Limb (tissue), 2 donors: ENCODE data around the gene PGRMC2.

Experiments used
- DNase-seq, 2 donors: peaks; one replicate each; pipeline ENCODE4 v3.0.0-alpha.2; 2016; ENCODE audit errors: extremely low spot score in 2 of 2

PGRMC2 gene, protein sequence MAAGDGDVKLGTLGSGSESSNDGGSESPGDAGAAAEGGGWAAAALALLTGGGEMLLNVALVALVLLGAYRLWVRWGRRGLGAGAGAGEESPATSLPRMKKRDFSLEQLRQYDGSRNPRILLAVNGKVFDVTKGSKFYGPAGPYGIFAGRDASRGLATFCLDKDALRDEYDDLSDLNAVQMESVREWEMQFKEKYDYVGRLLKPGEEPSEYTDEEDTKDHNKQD

GRCh38 chr4:128287141-128287870 lies at the start of gene PGRMC2:
PGRMC2 (minus strand) TSS chr4:128287813; CDS start chr4:128287790, 23 bp downstream.
- DNase-seq: peak in 1 of 2 donors; percentile 30

- DNase-seq: no peak
Observed at GRCh38 chr4:128335541-128335940, 47.9 kb upstream of the PGRMC2 start.

- no peak for DNase-seq
Observed at GRCh38 chr4:128334256-128334655, 46.6 kb upstream of the PGRMC2 start.

GRCh38 chr4:128333309-128334018 lies 45.9 kb upstream of the PGRMC2 start:
- DNase-seq: no peak

DNA sequence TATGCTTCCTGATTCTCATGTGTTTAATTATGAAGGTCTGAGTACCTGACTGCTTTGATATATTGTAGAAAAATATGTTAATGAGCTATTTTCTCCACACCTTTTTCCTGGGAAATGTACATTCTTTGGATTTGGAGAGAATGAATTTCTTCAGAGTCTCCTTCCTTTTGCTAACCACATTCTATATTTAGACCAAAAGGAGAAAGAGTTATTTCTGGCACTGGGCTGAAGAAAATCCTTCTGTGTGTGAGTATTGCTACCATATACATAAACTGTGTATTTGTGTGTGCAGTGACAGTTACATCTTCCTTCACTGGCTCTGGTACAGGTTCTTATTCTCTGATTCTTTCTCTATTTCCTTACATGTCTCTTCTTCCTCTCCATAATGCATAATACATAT lies 44.5 kb upstream of the PGRMC2 start:
- no peak for DNase-seq

- DNase-seq: no peak
Observed at GRCh38 chr4:128329638-128330037, 42.0 kb upstream of the PGRMC2 start.

DNA sequence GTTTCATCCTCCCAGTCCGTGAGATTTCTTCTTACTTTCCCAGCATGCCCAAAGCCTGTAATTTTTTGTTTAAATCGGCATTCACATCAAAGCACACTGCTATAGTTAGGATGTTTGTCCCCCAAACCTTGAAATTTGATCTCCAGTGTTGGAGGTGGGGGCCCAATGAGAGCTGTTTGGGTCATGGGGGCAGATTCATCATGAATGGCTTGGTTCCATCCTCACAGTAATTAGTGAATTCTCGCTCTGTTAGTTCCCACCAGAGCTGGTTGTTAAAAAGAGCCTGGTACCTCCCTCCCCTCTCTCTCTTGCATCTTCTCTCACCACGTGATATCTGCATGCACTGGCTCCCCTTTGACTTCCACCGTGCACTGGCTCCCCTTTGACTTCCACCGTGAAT lies 40.5 kb upstream of the PGRMC2 start:
- no peak for DNase-seq

DNA sequence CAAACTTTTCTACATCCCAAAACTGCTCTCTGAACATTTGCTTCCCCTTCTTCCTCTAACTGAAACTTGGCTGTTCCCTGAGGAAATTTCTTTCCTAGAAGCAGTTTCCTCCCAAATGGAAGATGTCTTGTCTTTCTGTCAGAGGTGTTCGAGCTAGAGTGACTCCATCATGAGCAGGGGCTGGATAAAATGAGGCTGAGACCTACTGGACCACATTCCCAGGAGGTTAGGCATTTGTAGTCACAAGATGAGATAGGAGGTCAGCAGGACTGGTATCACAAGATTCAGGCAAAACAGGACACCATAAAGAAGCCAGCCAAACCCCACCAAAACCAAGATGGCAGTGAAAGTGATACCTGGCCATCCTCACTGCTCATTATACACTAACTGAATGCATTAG lies 35.8 kb upstream of the PGRMC2 start:
- DNase-seq: no peak

- DNase-seq: no peak
Observed at GRCh38 chr4:128322986-128323385, 35.4 kb upstream of the PGRMC2 start.

GRCh38 chr4:128322311-128322710 lies 34.7 kb upstream of the PGRMC2 start:
- DNase-seq: no peak

GRCh38 chr4:128320656-128321055 lies 33.0 kb upstream of the PGRMC2 start:
- DNase-seq: no peak

DNA sequence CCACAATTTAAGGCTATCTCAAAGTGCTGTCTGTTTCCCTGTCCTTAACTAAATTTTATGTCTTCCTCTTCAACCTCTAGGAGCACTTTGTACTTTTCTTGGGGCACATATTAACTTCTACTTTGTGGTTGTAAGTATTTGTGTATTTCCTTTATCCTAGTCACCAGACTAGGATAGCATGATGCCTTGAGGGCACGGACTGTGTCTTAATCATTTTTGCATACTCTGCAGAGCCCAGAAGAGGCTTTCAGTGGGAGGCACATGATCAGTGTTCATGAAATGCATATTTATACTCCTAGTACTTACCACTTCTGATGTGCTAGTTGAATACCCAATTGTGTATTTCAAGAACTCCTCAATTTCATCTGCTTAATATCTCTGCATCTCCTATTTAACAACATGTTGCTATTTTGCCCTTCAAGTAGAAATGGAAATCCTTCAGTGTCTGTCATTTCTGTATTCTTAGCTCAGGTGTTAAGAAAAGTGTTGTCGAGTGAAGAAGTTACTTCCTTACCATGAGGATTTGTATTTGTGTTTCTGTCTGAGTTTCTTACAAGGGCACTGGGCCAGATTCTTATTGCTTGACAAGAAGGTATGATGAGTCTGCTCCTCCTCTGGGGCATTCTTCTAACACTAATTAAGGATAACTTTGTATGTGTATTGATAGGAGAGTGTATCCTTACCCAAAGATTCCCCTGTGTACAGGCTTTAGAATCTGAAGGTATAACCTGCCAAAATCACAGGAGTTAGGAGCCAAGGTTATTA lies 28.3 kb upstream of the PGRMC2 start:
- no peak for DNase-seq

DNA sequence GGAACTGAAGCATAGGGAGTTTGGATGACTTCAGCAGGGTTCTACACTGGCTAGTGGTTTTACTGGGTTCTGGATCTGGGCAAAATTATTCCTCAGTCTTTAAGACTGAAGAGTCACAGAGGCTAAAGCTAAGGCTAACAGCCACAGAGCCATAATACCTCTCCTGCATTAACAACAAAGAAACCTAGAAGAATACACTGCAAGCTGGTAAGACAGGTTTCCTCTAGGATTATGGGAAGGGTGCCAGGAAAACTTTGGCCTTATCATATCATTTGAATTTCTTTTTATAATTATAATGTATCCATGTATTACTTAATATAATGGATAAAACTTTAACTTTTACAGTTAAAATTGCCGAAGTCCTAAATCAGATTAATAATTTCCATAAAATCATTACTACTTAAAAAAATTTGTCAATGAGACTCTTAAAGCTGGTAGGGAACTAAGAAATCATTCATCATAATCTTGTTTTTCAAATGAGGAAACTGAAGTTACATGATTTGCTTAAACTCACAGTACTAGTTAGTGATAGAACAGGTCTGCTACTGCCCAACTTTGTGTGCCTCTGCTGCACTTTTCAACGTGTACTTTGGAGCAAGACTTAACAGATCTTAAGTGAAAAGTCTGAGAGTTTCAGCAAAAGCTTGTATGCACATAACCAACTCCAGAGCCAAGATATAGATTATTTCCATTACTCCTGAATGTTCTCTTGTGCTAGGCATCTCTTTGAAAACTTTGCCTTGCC lies 24.2 kb upstream of the PGRMC2 start:
- no peak for DNase-seq

DNA sequence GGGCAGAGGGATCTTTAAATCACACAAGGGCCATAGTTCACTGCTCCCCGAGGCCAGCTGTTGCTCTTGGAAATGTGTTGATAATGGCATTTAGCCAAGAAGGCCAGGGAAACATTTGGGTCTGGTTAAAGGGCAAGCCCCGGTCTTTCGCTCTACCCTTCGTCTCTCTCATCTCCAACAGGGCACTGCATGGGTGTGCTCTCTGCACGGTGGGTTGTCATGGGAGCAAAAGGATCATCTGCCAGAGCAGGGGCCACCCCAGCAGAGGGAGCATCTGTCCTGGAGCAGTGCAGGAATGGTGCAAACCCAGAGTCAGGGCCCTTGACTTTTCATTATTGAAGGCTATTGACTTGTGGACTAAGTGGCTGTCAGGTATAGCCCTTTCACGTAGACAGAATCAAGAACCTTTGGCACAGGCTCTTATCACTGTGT lies 22.7 kb upstream of the PGRMC2 start:
- peak; percentile 15 to 30 for DNase-seq

- no peak for DNase-seq
Observed at GRCh38 chr4:128309585-128309984, 22.0 kb upstream of the PGRMC2 start.

- no peak for DNase-seq
Observed at GRCh38 chr4:128308986-128309385, 21.4 kb upstream of the PGRMC2 start.

DNA sequence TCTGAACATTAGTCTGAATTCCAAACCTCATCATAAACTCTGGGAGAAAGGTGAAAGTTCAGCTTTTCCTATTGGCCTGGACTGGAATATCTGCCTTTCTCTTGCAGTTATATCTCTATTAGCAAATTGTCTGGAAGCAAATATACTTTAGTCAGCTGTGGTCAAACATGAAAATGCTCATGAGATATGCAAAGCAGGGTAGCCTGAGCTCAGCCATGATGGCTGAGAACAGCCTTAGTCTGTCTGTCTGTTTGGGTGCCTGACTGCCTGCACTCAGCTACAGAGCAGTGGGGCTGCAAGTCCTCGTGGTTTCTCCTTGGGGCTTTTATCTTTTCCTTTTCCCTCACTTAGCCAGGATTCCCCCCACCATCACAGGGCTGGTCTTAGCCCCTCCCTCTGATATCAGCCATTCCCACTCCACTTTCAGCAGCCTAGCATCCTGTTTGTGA lies 19.5 kb upstream of the PGRMC2 start:
- no peak for DNase-seq

- no peak for DNase-seq
Observed at GRCh38 chr4:128305942-128306341, 18.3 kb upstream of the PGRMC2 start.

GRCh38 chr4:128303986-128304385 lies 16.4 kb upstream of the PGRMC2 start:
- no peak for DNase-seq

DNA sequence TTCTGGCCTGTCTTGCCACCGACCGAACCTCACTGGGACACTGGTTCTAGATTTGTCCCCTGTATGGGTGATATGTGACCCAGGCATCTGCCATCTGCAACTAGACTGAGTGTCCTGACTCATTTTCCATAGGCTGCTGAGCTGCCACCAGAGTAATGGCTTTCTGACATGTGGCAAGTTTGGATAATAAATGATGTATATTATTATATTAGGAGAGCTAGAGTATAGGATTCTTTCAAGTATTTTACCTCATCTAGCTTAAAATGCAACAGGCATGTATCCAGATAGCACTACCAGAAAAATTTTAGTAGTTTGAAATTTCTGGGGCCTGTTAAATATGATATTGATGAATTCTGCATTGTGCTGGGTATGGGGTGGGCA lies 15.8 kb upstream of the PGRMC2 start:
- no peak for DNase-seq

GRCh38 chr4:128301979-128302378 lies 14.4 kb upstream of the PGRMC2 start:
- no peak for DNase-seq
